22Rv1 (cell line): ENCODE results near the gene ZNF284.
A peak's percentile ranks its signal among the peaks of the same experiment; 100 is the strongest.

Source experiments
- H3K27ac ChIP-seq: fragments of 450-650 bp; 2 replicates; pipeline ENCODE4 v1.5.1; 2017
- ZFX ChIP-seq: fragments of 450-650 bp; IDR thresholded peaks from 2 replicates; pipeline ENCODE4 v1.6.1; 2017; ENCODE audit warnings: antibody characterized with exemption, borderline replicate concordance
- TF ChIP-seq, protein P1 (sequence below): fragments of 450-650 bp; IDR thresholded peaks from 2 replicates; pipeline ENCODE4 v1.5.1; 2017; ENCODE audit warnings: mild to moderate bottlenecking

Gene ZNF284

DNA sequence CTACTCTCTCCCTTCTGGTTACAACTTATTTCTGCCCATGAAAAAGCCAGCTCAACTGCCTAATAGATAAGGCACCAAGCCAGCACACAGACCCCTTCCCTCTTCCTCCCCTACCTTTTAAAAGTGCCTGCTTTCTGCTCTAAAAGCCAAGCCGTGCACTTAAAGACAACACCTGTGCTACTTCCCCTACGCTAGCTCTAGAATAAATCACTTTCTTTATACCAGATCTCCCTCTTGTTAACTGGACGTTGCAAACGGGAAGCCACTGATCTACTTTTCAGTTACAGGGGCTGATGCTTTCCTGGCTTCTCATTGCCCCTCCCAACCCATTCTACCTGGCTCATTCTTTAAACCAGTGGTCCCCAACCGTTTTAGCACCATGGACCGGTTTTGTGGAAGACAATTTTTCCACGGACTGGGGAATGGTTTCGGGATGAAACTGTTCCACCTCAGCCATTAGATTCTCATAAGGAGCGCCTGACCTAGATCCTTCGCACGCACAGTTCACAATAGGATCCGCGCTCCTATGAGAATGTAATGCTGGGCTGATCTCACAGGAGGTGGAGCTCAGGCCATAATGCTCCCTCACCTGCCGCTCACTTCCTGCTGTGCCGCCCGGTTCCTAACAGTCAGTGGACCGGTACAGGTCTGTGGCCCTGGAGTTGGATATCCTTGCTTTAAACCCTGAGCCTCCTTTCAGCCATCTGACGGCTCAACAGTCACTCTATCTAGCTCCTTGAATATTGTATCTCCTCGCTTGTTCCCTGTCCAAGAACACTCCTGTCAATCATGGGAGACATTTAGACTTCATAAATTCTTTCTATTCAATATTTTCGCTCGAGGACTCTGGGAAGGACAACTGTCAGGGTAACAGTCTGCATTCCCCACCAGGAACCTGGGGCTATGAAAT lies 21.0 kb upstream of the ZNF284 start:
- H3K27ac ChIP-seq: peak overlapping the region; percentile 85

DNA sequence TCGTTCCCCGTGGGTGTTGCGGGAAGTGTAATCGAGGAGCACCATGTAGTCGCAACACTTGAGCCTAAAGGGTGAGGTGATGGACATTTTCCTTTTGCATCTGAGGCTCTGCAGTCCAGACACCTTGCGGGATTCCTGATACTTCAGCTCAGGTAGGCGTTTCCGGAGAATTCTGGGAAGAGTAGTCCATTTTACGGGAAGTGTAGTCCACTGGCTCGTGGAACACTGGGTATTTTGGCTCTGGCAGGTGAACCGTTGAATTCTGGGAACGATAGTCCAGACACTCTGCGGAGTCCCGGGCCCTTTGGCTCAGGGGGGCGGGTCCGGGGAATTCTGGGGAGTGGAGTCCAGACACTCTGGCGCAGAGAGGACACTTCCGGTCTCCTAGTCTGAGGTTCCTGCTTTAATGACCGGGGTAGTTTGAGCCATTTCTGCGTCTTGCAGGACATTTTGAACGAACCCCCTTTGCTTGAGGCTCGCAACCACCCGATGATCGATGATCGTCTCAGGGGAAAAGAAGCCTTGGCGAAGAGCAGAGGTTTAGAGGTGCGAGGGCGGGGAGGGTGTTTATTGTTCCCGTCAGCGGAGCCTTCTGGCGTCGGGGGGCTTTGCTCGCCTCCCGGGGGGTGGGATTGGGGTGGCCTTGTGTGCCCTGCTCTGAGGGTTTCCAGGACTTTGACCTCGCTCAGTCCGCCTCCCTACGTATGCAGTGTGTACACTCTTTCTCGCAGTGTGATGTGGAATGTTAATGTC lies 20.1 kb upstream of the ZNF284 start, which contains the start of gene ZNF223:
TSS of gene ZNF223 (plus strand) at position 387 of the 753 bp plus-strand sequence. CDS start 3,141 bp downstream, outside the sequence.
- TF ChIP-seq, protein P1, sequence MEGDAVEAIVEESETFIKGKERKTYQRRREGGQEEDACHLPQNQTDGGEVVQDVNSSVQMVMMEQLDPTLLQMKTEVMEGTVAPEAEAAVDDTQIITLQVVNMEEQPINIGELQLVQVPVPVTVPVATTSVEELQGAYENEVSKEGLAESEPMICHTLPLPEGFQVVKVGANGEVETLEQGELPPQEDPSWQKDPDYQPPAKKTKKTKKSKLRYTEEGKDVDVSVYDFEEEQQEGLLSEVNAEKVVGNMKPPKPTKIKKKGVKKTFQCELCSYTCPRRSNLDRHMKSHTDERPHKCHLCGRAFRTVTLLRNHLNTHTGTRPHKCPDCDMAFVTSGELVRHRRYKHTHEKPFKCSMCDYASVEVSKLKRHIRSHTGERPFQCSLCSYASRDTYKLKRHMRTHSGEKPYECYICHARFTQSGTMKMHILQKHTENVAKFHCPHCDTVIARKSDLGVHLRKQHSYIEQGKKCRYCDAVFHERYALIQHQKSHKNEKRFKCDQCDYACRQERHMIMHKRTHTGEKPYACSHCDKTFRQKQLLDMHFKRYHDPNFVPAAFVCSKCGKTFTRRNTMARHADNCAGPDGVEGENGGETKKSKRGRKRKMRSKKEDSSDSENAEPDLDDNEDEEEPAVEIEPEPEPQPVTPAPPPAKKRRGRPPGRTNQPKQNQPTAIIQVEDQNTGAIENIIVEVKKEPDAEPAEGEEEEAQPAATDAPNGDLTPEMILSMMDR: no peak
- no peak for TF ChIP-seq ZFX
- peak within 1 kb of the TSS; percentile 85 for H3K27ac ChIP-seq

More for the DNA sequence above, 21.0 kb upstream of the ZNF284 start:
- no peak for TF ChIP-seq ZFX
- TF ChIP-seq, protein P1: no peak

DNA sequence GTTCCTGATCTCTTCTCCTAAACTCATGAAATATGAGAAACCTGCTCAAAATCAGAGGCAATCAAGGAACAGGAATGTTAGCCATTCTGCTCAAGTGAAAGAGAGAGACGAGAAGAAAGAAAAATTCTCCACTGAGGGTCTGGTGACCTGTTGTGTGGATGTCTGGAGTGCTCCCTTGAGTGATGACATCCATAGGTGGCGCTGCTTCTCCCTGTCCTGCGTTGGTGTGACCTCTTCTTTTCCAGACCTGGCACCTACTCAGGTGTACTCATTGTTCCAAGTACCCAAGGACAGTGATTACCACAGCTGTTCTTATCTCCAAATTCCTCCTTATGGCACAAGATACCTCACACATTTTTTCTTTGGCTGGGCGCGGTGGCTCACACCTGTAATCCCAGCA lies 16.1 kb upstream of the ZNF284 start:
- no peak overlapping the region for H3K27ac ChIP-seq
- no peak for TF ChIP-seq ZFX
- TF ChIP-seq, protein P1: no peak

DNA sequence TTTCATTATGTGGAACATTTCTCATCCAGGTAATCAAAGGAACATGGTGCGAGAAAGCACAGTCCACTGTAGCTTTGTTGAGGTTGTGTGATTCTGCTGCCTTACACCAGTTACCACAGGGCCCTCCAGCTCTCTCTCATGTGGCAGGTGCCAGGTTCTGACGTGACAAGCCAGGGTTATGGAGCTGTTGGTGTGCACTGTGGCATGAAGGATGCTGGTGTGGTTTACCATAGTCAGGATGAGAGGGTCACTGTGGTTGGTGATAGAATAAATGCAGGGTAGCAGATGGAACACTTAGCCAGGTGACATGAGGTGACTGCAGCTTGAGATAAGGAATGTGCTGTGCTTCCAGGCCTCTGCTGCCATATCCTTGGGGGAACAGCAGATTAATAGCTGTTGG lies 12.7 kb upstream of the ZNF284 start:
- no peak overlapping the region for H3K27ac ChIP-seq
- TF ChIP-seq, protein P1: no peak
- TF ChIP-seq ZFX: no peak

DNA sequence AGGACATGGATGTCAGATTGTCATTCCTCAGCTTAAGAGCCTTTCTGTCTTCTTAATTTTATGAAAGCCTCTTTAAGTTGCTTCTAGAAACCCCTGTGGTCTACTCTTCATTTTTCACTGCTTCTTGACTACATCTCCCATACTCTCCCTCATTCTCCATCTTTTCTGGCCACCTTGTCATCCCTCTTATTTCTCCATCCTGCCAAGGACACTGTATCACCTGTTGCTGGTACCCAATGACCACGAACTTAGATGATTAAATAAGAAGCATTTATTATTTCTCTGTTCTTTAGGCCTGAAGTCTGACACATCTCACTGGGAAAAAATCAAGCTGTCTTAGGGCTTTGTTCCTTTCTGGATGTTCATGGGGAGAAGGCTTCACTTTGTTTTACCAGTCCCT lies 10.9 kb upstream of the ZNF284 start:
- TF ChIP-seq, protein P1: no peak
- no peak for TF ChIP-seq ZFX

DNA sequence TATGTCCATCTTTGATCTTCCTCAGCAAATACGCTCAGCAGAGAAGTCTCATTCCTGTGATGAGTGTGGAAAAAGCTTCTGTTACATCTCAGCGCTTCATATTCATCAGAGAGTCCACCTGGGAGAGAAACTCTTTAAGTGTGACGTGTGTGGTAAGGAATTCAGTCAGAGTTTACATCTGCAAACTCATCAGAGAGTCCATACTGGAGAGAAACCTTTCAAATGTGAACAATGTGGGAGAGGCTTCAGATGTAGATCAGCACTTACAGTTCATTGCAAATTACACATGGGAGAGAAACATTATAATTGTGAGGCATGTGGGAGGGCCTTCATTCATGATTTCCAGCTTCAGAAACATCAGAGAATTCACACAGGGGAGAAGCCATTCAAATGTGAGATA lies 5.7 kb upstream of the ZNF284 start:
- TF ChIP-seq, protein P1: no peak
- TF ChIP-seq ZFX: no peak
- H3K27ac ChIP-seq: no peak overlapping the region

More for the DNA sequence above, 10.9 kb upstream of the ZNF284 start:
- no peak overlapping the region for H3K27ac ChIP-seq

DNA sequence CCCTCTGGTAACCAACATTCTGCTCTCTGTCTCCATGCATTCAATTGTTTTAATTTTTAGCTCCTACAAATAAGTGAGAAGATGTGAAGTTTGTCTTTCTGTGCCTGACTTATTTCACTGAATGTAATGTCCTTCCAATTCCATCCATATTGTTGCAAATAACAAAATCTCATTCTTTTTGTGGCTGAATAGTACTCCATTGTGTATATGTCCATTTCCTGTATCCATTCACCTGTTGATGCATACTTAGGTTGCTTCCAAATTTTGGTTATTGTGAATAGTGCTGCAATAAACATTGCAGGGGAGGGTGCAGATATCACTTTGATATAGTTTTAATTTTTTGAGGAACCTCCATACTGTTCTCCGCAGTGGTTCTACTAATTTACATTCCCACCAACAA lies 2.5 kb upstream of the ZNF284 start:
- TF ChIP-seq ZFX: no peak
- no peak overlapping the region for H3K27ac ChIP-seq
